Posterior cingulate gyrus (tissue), 11 donors: ENCODE data around the gene TMEM74B.
A peak's percentile ranks its signal among the peaks of the same experiment; 100 is the strongest.

Experiments used
- DNase-seq, 10 donors: peaks; one replicate each; pipeline versions ENCODE4 v3.0.0 to v3.0.0-alpha.2; 2020 to 2021; ENCODE audit warnings: mixed read lengths in 3 of 10
- intact Hi-C: fragments of 100-400 bp; cut with DNase I; formaldehyde crosslinking; loops from one replicate; pipeline ENCODE4 v1.15.1; 2023

TMEM74B gene

GRCh38 chr20:1206366-1207148 lies 21.8 kb upstream of the TMEM74B start:
- intact Hi-C loops = no loop called here
- DNase-seq = no peak

GRCh38 chr20:1205802-1206201 lies 21.0 kb upstream of the TMEM74B start:
- intact Hi-C loops = no loop called here
- DNase-seq = no peak

DNA sequence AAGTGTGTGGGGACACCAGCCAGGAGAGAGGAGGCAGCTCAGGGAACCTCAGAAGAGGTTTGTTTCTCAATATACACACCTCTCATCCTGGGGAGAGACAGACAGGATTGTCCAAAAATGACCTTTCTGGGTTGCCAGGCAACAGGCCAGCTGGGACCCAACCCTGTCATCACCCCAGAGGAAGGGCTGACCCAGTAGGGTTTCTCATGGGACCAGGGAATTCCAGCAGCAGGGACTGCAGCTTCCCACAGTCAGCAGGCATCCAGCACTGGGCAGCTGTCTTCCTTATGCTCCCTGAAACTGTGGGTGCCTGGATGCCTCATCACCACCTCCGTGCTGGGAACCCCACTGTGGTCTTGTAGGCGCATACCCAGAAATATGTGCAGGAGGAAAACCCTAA lies 19.8 kb upstream of the TMEM74B start:
- intact Hi-C loops = no loop called here
- DNase-seq = no peak

DNA sequence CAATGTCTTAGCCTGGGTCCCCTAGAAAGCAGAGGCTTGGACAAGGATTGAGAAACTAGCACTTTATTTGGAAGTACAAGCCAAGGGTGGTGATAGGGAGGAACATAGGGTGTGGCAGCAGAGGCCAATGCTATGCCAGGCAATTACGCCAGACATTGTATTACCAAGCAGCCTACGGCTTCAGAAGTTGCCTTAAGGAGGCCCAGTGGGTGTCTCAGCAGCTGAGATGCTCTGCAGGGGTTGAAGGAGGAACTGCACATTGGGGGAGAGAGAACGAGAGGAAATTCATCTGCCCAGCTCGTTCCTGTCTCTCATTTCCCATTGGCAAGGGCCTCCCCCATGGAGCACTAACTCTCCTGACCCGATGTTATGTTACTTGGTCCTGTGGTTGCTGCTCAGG lies 19.3 kb upstream of the TMEM74B start:
- intact Hi-C loops = no loop called here
- DNase-seq = no peak

DNA sequence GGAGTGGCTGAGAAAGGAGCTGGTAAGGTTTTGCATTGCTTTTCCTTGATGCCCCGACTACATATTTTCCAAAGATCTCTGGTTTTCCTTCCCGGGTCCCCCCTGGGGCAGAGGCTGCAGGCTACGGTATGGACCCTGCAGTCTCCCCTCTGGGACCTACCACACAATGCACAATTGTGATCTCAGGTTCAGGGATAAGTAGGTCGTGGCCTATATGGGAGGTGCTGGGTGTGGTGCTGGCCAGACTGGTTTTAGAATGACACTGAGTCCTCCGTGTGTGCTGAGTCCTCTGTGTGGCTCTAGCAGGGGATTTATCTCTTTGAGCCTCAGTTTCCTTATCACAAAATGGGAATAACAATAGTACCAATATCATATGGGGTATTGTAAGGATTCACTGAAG lies 18.8 kb upstream of the TMEM74B start:
- intact Hi-C loops = no loop called here
- DNase-seq = no peak

GRCh38 chr20:1202762-1203504 lies 18.2 kb upstream of the TMEM74B start, which contains the start of gene C20orf202:
Gene C20orf202, plus strand, starts transcription at chr20:1203454. Its CDS starts 132 bp downstream, at chr20:1203586.
- DNase-seq = no peak
- intact Hi-C loops = no loop called here

DNA sequence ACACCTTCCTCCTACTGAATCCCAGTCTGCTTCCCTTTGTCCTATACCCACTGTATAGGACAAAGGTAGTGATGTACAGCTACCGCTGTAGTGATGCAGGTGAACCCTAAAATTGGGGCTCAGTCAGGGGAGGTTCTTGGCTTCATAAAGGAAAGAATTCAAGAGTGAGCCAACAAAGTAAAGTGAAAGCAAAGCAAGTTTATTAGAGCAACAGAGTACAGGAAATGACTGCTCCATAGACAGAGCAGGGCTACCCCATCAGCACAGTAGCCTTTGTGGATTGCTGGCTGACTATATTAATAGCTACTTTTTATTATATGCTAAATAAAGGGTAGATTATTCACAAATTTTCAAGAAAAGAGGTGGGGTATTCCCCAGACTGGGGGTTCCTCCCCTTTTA lies 15.2 kb upstream of the TMEM74B start:
- DNase-seq = no peak
- intact Hi-C loops = no loop called here

DNA sequence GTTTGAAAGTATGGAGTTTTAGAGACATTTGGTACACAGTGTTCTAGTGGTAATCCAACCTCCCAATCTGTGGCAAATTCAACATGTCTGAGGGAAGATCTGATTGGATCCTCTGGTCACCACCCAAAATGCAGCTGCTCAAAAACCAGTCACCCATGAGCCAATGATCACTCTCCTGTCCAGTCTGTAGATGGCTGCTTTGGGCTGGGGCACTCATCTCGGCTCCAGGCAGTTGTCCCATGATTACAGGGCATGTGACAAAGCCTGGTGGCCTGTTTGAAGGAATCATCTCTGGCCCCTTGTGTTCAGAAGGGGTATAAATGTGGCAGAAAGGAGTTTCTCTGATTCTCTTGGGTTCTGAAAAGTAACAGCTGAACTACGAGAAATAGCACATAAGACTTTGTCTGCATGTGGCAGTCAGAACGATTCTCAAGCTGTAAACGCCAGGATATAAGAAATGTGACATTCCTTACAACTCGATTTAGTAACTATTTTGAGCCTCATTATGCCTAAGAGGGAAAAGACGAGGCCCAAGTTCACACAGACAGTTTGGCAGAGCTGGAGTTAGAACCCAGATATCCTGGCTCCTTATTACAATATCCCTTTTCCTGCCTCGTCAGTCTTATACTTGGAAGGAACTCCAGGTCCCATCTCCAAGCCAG lies 14.6 kb upstream of the TMEM74B start:
- no peak for DNase-seq
- intact Hi-C loops = no loop called here

DNA sequence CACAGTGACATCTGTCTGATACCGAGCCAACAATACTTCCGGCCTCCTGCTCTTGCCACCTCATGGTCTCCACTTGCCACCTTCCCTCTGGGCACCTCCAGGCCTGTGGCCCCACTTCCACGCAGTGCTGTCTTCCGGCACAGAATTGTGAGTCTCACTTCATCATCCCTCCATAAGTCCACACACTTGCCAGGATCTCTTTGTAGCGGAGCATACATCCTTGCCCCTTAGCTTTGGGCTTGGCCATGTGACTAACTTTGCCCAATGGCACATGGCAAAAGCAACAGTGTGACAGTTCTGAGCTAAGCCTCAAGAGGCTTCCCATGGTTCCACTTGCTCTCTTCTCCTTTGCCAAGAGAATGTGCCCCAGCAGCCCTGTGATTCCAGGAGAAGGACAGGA lies 14.0 kb upstream of the TMEM74B start:
- intact Hi-C loops = no loop called here
- no peak for DNase-seq

GRCh38 chr20:1197801-1198200 lies 13.0 kb upstream of the TMEM74B start:
- intact Hi-C loops = no loop called here
- DNase-seq = no peak

DNA sequence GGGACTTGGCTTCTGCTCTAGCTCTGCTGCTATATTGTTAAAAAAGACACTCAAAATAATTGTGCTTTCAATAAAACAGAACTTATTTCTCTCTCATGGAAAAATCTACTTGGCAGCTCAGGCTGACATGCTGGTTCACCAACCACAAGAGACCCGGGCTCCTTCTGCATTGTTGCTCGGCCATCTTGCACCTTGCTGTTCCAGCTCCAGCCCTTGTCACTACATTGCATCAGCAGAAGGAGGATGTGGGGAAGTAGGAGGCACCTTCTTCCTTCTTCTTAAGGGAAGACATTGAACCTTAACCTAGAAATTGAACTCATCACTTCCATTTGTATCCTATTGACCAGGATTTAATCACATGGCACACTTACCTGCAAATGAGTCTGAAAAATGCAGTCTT lies 11.9 kb upstream of the TMEM74B start:
- intact Hi-C loops = no loop called here
- no peak for DNase-seq

DNA sequence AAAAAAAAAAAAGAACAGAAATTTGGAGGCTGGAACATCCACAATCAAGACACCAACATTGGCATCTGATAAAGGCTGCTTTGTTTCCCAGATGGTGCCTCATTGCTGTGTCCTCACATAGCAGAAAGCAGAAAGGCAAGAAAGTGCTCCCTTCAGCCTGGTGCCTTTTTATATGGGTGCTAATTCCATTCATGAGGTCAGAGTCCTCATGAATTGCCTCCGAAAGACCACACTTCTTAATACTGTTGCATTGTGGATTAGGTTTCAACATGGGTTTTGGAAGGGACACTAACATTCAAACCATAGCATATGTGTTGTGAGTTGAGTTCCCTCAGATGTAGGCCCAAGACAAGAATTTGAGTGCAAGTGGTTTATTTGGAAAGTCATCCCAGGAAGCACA lies 10.4 kb upstream of the TMEM74B start:
- no peak for DNase-seq
- intact Hi-C loops = no loop called here

GRCh38 chr20:1191299-1191698 lies 6.5 kb upstream of the TMEM74B start:
- DNase-seq = no peak
- intact Hi-C loops = no loop called here

DNA sequence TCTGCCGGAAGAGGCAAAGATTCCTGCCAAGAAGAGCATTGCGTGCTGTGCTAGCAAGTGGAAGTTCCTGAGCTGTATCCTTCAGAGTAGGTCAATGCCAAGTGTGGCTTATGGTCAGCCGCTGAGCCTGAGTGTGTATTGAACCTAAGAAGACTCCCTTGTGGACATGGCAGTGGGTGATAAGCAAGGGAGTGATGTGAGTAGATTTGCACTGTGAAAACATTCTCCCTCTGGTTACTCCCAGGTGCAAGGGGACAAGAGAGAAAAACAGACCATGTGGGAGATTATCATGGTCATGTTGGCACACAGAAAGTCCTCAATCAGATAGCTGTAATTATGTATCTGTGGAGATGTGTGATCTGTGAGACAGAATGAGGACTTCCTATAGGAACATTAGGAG lies 6.1 kb upstream of the TMEM74B start:
- no peak for DNase-seq
- intact Hi-C loops = no loop called here

- intact Hi-C loops = no loop called here
These were observed 5.0 kb upstream of the TMEM74B start for GRCh38 chr20:1189827-1190226.

DNA sequence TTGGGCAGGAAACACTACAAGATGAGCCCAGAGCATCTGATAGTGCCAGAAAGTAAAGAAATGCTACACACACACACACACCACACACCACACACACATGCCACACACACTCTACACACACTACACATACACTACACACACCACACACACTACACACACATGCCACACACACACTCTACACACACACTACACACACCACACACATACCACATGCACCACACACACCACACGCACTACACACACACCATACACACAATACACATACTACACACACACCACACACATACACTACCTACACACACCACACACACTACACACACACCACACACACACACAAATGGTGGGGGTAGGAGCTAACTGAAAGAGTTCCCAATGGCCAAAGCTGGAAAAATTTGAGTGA lies 3.6 kb upstream of the TMEM74B start:
- intact Hi-C loops = no loop called here
- DNase-seq = no peak

More at GRCh38 chr20:1189827-1190226, 5.0 kb upstream of the TMEM74B start:
- no peak for DNase-seq

DNA sequence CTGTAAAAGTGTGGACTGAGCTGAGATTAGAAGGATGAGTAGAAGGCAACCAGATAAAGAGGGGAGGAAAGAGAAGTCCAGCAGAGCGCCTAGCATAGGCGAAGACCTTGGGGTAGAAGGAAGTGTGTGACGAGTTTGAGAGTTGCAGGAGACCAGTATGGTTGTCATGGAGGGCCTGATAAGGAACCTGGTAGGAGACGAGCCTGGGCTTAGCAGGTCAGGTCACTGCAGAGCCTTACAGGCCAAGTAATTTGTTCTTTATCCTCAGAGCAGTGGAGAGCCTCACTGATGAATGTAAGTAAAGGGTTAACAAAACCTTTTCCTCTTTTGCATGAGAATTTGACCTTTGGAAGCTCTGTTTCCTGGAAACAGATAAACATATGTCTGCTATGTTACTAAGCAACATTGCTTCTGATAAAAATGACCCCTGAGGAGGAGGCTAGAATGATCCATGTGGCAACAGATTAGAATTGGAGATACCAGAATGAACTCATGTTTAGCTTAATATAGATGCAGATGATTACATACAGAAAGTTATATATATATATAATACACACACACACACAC lies 2.9 kb upstream of the TMEM74B start:
- intact Hi-C loops = no loop called here

DNA sequence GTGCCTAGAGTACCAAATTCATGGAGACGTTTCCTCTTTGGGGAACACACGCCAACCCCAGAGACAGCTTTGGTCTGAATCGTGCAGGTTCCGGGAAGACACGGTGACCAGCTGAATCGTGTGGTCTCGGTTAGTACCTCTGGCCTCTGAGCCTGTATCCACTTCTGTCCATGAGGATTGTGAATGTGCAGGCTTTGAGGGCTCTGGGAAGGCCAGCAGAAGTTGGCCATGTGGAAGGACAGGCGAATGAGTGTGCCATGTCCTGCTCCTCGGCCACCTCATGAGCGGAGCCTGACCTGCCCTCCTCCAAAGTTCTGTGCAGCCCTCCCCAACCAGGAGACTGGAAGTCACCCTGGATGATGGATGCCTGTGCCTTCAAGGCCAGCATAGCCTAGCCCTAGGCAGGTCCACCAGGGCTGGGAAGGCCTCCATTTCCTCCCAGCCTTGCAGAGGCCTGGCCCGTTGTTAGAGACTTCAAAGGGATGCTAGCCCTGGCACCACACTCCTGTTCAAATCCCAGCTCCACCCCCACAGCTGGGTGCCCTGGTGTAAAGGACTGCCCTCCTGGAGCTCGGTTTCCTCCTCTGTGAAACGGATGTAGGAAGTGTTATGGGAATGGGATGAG lies 1.7 kb upstream of the TMEM74B start:
- no peak for DNase-seq
- intact Hi-C loops = no loop called here

More for the DNA sequence above, 2.9 kb upstream of the TMEM74B start:
- DNase-seq = no peak

DNA sequence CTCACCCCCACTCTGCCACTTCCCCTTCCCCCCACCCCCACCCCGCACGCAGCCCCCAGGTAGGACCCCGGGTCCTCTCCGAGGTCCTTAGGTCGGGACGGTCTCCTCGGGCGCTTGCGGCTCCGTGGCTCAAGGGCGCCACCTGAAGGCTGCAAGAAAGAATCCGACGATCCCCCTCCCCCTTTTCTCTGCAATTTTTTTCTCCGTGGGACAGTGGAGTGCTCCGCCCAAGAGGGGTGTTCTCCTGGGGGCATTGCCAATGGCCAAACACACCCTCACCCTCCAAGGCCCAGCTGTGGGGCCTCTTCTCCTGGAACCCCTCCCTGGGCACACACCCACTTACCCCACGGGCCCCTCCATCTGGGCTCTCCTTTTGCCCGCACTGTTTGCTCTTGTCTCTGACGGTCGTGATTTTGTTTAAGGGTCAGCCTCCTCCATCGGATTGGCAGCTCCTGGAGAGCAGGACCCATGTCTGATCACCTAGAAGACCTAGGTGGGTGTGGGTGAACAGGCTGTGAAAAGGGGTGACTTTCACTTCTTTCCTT lies 1.1 kb upstream of the TMEM74B start:
- intact Hi-C loops = no loop called here
- peak in 6 of 10 donors; percentile 35 to 93 (median 66) for DNase-seq

- DNase-seq = peak in 3 of 10 donors; percentile 24 to 83 (median 69)
- intact Hi-C loops = no loop called here
These were observed 548 bp upstream of the TMEM74B start for GRCh38 chr20:1185316-1185741.
